GM12872 (cell line): ENCODE data around the gene ZNG1A.

ENCODE experiments used
- TF ChIP-seq, protein P1 (sequence below): IDR thresholded peaks from 3 replicates; pipeline ENCODE4 v1.5.1; 2011; ENCODE audit warnings: low read depth, mild to moderate bottlenecking, low read length, moderate library complexity; ENCODE audit not compliant: insufficient read depth

The ZNG1A gene

DNA sequence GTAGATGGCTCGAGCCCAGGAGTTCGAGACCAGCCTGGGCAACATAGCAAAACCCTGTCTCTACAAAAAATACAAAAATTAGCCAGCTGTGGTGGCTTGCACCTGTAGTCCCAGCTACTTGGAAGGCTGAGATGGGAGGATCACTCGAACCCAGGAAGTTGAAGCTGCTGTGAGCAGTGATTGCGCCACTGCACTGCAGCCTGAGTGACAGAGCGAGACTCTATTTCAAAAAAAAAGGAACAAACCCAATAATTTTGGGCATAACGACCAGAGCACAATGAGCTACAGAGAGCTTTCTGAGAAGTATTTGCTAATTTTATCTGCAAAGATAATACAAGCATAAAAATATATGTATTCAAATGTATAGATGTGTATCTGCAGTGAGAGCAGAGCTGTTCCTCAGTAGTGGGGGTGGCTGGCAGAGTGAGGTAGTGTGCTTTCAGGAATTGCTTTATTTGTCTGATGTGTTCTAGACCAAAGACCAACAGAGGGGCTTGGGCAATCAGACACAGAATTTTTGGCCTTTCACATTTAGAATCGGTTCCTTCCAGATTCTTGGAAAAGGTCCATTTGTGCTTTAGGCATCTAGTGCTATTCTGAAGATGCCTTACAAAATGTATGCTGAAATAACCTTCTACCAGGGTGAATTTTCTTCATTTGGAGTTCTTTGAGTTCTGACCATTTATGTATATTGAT lies 41.0 kb upstream of the ZNG1A start:
- TF ChIP-seq, protein P1, sequence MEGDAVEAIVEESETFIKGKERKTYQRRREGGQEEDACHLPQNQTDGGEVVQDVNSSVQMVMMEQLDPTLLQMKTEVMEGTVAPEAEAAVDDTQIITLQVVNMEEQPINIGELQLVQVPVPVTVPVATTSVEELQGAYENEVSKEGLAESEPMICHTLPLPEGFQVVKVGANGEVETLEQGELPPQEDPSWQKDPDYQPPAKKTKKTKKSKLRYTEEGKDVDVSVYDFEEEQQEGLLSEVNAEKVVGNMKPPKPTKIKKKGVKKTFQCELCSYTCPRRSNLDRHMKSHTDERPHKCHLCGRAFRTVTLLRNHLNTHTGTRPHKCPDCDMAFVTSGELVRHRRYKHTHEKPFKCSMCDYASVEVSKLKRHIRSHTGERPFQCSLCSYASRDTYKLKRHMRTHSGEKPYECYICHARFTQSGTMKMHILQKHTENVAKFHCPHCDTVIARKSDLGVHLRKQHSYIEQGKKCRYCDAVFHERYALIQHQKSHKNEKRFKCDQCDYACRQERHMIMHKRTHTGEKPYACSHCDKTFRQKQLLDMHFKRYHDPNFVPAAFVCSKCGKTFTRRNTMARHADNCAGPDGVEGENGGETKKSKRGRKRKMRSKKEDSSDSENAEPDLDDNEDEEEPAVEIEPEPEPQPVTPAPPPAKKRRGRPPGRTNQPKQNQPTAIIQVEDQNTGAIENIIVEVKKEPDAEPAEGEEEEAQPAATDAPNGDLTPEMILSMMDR: no peak

DNA sequence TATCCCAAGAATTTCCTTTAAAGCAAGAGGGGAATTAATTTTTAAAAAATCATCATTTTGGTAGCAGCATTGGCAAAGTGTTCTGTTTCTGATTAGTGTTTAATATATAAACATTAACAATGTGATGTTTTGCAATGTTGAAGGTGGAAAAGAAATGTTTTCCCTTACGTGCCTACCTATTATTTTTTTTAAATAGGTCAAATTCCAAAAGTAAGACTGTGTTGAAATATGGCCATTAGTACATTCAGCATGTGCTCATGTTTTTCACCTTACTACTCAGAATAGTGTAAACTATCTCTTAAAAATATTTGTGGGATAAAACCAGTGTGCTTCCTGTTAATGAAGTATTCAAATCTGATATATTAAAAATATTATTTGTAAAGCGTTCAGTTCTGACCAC lies 39.1 kb upstream of the ZNG1A start:
- TF ChIP-seq, protein P1: no peak

DNA sequence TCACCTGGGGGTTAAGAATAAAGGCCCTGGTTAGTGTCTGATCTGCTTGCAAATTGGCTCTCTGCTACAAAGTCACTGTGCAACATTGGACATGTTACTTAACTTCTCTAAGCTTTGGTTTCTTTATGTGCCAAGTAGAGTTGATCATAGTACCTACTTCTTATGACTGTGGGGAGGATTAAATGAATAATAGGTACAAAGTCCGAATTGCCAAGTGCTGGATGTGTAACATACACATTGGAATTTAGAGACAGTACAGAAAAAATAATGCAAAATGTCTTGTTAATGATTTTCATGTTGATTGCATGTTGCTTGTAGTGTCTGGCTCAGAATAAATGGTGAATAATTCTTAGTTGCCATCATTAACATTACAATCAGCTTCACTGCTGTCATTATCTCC lies 38.0 kb upstream of the ZNG1A start:
- TF ChIP-seq, protein P1: no peak

DNA sequence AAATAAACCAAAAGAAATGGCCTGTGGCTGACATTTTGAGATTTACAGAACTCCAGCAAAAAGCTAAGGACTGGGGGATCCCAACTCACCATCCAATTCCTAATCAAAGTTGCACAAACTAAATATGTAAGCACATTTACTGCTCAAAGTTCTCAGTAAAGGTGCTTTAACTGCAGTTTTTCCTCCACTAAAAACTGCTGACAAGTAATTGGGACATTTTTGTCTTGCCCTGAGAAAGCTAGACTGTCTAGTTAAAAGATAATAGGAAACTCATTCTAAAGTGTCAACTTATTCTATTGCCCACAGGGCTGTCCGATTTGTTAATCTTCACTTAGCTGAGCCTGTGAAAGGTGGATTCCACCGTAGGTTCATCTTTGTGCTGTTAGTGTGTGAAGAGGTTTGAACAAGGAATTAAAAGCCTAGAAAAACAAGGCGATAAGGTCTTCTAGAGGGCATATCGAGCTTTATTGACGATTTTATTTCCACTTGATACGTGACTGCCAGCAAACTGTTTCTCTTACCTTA lies 36.8 kb upstream of the ZNG1A start:
- TF ChIP-seq, protein P1: no peak

DNA sequence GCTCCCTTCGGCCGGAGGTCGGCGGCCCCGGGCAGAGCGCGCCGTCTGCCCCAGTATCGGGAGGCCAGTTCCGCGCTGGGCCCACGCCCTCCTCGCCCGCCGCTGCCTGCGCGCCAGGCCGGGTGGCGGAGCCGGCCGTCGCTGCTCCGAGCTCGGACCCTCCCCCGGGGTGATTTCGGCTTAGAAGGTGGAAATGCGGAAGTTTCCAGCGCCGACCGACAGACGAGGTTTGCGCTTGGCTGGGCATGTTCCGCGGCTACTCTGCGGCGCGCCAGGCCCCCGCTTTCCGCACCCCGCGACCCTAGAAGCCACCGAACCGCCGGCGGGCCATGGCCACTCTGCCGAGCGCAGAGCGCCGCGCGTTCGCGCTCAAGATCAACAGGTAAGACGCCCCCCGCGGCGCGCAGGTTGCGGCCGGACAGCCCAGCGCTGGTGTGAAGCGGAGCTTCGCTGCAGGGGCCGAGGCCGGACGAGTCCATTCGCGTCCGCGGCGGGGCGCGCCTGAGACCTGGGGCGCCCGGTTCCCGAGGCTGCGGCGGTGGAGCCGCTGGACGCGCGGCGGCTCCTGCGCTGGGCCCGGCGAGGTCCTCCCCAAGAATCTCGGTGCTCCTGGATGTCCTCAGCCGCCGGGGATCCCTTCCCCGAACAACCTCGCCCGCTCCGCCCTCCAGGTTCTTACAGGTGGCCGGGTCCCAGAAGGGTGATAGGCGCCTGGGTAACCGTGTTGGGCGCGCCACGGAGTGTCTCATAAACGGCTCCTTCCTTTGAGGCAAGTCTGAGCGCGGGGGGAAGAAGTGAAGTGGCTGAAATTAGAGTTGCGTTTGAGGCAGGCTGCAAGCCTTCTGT lies 36.0 kb upstream of the ZNG1A start, which contains the start of gene DOCK8:
TSS of gene DOCK8 (plus strand) at position 218 of the 846 bp plus-strand sequence. CDS start at position 330, 112 bp downstream.
- TF ChIP-seq, protein P1: peak; percentile 53; the same call in 2 of the 3 replicates

DNA sequence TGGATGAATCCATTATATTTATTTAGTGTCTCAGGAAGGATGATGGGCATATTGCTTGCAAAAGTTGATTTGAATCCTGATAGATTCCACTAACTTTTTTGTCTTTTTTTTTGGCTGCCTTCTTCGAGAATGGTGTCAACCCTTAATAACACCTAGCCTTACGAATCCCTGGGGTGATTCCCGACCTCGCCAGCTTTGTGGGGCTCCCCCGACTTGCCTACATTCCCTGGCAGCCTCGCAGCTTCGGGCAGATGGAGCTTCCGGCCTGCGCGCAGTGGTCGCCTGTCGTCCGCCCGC lies 35.4 kb upstream of the ZNG1A start:
- TF ChIP-seq, protein P1: no peak

DNA sequence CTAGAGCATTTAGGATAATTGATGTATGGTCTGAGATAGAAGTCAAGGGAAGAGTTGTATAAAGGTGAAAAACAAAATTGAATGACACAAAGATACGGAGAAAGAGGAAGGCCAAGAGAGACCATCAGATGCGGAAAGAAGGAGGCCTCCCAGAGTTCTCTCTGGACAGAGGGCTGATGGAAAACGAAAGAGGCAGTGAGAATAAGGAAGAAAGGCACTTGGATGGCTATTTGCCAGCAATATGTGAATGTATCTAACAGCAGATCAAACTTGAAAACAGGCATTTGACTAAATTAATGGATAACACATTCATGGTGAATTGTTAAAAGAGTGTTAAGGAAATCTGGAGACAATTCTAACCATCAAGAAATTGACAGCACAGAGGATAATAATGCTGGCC lies 33.4 kb upstream of the ZNG1A start:
- TF ChIP-seq, protein P1: no peak
